Hindlimb muscle (tissue), 1 donor: ENCODE results near the gene POC1A. TPM values are rescaled to one million over a fixed set of nuclear protein-coding genes. Genes with fewer than 3 reads are reported as not detected.

Experiments
- DNase-seq: peaks from one replicate; pipeline ENCODE4 v3.0.0-alpha.2; 2013
- polyA plus RNA-seq: library from polyadenylated mRNA; unstranded; fragments of 120-200 nt; gene quantifications from one replicate; pipeline ENCODE4 v1.2.1, GENCODE V29; 2013; ENCODE audit not compliant: insufficient read length

The POC1A gene
- polyA plus RNA-seq, 1 donor = 4.2 TPM

DNA sequence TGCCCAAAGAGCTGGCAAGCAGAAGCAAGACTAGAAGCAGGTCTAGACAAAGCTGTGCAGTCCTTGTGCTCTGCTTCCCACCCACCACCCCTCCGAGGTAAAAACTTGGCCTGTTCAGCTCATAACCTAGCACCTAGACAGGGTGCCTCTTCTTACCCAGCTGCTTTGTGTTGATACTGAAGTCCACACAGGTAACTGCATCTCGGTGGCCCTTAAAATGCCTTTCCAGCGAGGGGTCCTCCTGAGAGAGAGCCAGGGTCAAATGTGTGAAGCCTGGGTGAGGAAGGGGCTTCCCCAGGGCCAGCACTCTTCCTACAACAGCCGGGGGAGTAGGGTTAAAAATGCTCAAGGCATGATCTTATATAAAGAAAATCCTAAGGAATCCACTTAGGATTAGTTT lies 3.4 kb downstream of the POC1A start:
- no peak for DNase-seq

DNA sequence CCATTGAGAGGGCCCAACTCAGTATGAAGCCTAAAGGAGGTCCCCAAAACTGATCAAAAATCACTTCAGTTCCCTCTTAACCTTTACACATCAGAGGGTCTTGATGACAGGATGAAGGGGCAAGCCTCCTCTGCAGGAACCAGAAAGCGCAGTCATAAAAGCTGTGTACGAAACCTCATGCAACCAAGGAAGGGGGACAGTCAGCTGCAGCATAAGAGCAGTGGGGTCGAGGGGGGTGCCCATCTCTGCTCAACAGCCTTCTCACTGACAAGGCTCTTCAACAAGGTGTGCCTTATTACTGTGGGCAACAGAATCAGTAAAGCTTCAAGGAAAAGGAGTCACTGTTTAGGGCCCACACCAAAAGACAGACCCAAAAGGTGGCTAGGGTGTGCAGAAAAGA lies 3.9 kb downstream of the POC1A start:
- DNase-seq = no peak

DNA sequence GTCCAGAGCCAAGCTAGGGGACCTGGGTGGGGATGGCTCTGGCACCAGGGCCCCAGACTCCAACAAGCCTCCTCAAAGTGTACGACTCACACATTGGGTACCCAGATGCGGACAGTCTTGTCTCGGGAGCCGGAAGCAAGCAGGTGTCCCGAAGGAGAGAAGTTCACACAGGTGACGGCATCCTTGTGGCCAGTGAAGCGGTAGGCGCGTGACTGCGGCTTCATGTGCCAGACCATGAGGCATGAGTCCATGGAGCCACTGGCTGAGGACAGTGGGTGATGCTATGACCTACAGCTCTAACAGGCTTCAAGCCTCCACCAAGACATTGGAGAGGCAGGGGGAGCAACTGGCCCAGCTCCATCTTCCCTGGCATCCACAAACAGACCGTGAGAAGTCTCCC lies 4.5 kb downstream of the POC1A start:
- no peak for DNase-seq

DNA sequence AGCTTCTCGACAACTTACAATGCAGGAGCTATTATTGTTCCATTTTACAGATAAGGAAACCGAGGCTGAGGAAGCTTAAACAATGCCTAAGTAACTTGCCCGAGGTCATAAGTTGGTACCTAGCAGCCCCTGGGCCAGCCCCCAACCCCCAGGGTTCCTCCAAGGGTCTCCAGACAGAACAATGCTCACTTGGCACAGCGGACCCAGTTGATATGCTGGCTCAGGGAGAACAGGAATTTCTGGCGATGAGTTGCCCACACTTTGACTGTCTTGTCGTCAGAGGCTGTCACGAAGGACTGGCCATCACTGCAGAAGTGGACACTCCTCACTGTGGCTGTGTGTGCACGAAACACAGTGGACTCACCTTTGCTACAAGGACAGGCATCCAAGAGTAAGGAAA lies 5.2 kb downstream of the POC1A start:
- no peak for DNase-seq

DNA sequence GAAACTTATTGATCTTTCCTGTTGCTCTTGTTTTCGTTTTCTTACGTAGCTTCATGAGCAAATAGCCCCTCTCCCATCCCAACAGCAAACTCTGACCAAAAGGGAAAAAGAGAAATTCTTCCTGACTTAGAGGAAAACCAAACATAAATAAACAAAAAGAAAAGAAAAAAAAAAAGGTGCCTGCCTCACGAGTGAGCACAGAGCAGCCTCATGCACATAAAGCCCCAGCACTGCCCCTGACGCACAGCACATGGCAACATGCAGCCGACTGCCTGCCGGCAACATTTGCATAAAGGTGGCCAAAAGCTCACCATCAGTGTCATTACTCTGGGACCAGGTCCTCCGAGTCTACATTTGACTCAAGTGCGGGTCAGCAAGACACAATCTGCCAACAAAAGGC lies 6.4 kb downstream of the POC1A start:
- no peak for DNase-seq

DNA sequence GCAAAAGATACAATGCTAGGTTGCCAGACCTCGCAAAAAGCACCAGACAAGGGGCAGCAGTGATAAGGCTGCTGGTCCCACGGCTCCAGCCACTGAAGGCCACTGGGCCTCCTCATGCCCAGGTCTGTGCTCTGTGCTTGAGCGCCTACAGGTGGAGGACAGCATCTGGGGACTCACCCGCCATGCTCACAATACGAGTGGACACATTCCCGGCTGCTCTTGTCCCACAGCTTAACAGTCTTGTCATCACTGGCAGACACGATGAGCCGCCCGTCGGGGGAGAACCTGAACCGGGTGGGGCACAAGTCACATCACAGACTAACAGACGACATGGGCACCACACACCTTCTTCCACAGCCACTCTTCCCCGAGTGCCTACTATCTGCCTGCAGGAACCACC lies 7.4 kb downstream of the POC1A start:
- no peak for DNase-seq

DNA sequence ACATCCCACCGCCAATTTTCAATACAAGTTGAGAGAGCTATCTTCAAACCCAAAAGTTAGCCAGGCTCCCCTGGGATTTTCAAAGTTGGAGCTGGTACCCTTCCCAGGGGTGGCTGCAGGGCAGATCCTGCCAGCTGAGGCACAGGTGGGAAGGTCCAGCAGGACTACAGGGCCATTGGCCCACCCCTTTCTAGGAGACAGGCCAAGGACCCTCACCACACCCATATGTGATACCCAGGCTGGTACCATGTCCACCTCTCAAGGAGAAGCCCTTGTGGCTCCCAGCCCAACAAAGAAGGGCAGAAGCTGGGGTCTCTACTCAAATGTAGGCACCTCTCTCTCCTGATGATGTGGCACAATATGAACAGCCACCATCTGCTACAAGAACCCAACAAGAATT lies 8.0 kb downstream of the POC1A start:
- DNase-seq = no peak

DNA sequence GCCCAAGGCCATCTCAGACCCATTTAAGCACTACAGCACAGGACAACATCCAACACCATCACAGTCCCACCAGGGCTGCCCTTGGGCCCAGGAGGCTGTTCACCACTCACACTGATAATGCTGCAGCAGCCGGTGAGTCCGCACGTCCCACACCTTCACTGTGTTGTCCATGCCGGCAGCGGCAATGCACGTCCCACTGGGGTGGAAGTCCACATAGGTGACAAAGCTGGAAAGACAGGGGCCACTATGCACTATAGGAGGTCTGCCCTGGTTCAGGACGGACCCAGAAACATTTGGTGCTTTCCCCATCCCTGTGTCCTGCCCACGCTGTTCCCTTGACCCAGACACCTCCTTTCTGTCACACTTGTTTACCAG lies 8.5 kb downstream of the POC1A start:
- DNase-seq = no peak

DNA sequence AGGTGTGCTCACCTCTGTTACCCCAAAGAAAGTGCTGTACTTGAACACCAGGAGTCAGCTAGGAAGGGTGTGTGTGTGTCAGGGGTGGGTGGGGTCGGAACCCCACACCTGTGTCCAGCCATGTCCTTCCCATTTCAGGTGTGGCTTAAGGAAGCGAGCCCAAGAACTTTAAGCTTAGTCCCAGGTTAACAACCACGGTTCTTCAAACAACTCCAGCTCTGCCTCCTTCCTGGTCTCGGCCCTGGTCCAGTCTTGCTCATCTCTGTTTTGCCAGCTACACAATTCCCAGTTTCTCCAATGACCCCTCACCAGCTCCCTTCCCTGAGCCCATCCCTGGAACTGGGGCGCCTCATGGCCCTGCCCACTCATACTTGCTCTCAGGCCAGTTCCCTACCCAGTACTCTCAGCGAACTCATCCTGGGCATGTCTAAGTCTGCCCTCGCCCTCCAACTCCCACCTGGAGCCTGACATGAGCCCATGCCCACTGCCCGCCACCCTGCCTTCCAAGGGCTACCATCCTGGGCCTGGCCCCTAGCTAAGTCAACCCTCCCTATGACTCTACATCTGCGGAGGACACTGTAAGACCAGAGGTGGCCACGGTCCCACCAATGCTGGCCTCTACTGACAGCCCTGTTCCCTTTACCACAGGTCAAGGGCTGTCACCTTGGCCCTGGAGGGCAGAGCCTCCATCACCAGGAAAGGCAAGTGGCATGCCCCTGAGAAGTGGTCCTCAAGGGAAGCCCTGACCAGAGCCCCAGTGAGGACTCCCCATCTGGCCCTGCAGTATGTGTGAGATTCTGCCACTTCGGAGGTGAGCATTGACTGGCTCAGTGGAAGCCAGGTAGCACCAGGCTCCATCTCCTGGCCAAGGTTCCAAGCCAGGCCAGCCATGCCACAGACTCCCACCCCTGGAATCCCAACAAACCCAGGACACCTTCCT lies 9.2 kb downstream of the POC1A start:
- no peak for DNase-seq

DNA sequence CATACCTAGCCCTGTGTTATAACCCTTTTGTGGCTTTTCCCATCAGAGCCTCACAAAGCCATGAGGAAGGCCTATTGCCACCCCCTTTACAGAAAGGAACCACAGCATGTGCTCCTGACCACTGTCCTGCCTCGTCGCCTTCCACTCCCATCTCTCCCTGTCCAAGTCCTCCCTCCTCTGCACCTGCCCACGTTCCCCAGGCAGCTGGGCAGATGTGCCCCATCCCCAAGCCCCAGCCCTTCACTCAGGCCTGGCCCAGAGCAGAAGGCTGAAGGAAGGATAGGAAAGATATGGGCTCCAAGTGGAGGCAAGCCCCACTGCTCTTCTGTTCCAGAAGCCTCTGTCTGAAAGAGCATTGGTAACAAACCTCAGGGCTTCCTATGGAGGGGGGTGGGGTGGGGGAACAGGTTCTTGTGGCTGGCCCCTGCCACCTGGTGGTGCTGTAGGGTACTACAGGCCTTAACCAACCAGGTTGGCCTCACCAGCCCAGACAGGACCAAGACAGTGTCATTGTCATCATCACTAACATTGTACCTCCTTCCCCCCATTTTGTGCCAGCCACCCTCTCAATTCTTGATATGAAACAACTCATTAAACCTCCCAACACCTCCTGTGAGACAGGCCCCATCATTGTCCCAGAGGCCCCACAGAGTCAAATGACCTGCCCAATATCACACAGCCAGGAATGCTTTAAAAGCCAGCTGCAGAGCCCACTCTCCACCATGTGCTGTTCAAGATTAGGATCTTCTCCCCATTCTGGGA lies 10.0 kb downstream of the POC1A start:
- DNase-seq = peak; percentile 81

DNA sequence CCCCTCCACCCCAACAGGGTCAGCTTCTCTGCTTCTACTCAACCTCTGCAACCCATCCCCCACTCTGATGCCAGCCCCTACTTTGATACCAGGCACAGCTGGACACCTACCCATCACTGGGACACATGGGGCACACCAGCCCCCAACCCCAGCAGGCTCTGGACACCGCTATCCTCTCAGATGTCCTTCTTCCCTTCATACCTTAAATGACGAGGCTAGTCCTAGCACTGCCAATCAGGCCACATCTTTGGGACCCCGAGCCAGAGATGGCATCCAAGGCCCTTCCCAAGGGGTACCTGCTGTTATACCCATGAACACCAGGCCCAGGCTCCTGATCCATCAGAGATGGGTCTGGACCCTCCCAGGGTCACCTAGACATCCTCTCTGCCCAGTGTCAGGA lies 10.6 kb downstream of the POC1A start:
- no peak for DNase-seq

DNA sequence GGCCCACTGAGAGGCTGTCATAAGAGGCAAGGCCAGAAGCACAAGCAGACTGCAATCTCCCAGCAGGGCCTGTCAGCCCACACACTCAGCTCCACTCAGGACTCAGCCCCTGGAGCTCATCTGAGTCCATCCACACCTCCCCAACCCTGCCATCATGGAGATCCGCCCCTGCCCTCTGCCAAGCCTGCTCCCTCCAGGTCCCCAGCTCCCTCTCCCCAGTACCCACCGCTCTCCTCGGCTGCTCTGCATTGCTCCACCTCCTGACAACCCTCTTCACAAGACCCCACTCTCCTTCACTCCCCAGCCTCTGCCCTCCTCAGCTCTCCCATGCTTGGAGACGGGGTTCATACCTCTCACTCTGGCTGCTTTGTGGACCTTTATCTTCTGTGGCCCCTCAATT lies 11.1 kb downstream of the POC1A start:
- DNase-seq = no peak

DNA sequence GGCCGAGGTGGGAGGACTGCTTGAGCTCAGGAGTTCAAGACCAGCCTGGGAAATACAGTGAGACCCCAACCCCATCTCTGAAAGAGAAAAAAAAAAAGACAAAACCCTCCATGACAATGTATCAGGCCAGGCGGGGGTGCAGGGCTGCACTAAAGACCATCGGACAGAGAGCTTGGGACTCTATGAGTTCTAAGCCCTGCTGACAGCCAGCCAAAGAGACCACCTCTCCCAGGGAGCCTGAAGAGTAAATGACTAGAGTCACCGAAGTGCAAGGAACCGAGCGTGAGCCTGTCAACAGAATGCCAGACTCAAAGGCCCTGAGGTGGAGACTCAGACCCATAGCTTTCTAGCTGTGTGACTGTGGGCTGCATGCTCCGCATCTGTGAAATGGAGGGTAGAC lies 12.5 kb downstream of the POC1A start:
- DNase-seq = no peak

DNA sequence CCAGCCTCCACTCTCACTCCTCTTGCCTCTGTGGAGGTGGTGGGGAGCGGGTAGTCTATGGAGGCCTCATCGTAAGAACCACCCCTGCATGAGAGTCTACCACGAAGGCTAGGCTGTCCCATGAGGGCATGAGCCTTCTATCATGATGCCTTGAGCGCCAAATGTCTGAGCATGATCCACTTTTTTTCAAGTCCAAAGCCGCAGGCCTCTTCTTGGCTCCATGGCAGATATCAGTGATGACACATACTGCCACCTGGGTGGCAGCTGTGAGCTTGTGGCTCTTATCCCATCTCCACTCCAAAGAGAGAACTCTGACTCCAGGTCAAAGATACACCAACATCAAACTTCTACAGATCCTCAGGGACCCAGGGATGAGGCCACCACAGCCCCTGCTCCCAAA lies 13.5 kb downstream of the POC1A start:
- no peak for DNase-seq

DNA sequence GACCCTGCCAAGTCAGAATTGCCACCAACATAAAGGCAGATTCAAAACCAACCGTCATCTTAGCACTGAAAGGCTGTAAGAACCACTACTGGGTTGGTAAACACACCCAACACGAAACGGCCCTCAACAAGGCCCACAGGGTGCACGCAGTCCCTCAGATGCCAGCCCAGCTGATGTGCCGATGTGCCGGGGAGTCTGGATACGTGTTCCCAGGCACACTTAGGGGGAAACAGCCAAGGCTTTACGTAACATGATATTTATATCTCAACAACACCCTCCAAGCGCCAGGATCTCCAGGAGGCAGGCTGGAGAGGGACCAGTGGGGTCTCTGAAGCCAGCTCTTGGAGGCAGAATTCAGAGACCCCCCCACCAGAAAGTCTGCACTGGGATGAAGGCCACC lies 14.2 kb downstream of the POC1A start:
- no peak for DNase-seq

DNA sequence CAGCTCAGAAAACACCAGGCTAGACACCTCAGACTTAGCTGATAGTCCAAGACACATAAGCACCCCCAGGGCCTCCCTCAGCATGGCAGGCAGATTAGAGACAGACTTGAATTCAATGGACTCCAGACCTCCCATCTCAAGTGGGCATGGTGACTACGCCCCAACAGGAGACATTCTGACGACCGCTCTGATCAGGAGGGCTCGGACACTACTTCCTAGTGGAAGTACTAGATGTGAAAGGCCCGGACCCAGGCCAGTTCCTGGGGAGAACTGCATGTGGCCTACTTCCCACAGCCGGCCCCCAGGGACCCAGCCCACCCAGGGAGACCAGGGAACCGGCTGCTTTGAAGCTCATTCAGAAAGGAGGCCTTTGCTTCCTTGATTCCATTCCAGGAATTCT lies 16.9 kb downstream of the POC1A start:
- no peak for DNase-seq

DNA sequence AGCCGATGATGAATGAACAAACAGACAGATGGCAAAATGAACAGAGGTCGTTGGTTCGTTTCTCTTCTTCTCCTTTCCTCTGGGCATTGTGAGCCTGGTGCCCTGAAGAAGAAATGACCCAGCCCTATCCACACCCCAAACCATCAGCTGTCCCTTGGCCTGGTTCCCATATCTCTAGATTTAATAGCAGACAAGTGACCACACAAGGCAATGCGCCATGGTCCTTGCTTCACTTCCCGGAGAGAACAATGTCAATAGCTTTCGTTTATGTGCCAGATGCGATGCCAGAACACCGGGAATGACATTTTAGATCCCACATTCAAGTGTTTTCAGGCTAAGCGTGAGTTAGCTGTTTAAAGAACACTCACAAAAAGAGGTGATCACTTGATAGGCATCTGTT lies 17.7 kb downstream of the POC1A start:
- DNase-seq = no peak

DNA sequence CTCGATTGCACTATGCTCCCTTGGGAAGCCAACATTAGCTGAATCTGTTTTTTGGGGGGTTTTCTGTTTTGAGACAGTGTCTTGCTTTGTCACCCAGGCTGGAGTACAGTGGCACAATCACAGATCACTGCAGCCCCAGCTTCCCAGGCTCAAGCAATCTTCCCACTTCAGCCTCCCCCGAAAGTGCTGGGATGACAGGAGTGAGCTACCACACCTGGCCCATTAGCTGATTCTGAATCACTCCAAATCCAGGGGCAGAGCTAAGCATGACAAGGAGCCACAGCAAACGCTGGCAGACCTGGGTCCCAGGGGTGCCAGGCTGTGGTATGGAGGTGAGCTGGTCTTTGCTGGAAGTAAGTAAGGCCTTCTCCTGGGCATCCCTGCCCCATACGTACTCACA lies 18.9 kb downstream of the POC1A start:
- no peak for DNase-seq

DNA sequence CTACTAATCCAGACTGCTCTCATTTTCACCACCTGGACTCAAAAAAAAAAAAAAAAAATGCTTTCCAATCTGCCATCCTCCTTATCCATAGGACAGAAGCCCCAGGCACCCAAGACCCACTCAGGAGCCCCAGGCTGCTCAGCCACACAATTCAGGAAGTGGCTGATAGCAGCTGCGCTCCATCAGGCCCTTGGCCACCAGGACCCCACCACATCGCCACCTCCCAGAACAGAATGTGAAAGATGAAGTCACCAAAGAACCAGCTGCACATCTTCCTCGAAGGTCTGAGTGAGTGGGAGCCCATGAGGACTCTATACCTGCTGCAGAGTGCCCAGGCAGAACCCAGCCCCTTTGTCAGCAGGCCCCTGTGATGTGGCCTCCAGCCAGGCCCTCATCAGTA lies 19.5 kb downstream of the POC1A start:
- no peak for DNase-seq

DNA sequence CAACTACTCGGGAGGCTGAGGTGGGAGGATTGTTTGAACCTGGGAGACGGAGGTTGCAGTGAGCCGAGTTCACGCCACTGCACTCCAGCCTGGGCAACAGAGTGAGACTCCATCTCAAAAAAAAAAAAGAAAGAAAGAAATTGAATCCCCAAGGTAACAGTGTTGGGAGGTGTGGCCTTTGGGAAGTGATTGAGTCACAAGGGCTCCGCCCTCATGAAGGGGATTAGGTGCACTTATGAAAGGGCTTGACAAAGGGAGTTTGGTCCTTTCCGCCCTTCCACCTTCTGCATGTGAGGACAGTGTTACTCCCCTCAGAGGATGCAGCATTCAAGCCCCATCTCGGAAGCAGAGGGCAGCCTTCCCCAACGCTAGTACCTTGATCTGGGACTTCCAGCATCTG lies 21.3 kb downstream of the POC1A start:
- no peak for DNase-seq

DNA sequence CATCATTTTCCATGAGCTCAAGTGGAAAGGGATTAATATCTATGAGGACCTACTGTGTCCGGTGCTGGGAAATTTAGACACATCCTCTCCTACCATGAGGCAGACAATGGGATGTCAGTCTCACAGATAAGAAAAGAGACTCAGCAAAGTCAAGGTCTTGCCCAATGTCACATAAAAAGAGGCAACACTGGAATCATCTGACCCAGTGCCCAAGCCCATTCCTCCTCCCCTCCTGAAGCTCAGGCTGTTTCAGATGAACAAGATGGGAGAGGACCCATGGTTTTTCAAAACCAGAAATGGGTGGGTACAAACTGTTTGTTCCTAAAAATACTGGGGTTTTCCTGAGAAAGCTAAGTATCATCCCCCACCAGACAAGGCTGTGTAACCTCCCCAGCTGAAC lies 22.2 kb downstream of the POC1A start:
- no peak for DNase-seq

DNA sequence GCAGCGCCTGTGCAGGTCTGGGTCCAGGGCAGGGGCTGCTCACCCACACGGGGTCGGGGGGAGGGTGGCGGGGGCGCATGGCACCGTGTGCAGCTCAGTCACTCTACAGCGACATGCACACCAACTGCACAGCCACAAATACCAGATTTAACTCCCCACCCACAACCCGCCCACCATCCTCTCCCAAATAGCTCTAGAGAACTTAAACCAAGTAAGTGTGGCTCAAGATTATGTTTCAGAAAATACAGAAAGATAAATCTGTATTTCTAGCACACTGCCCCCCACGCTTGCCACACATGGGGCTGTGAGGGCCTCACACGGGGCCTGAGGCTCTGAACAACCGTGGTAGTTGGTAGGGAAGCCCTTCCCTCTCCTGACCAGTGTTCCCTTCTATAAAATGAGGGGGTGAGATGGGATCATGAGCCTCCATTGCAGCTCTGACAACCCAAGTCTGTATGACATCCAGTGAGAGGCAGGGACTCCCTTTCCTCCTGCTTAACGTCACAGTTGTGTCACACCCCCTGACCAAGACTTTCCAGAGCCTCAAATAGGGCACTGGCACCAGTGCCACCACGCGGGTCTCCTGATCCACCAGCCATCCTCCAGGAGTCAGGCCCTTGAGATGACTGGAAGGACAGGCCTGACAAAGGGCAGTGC lies 23.1 kb downstream of the POC1A start:
- DNase-seq = no peak

DNA sequence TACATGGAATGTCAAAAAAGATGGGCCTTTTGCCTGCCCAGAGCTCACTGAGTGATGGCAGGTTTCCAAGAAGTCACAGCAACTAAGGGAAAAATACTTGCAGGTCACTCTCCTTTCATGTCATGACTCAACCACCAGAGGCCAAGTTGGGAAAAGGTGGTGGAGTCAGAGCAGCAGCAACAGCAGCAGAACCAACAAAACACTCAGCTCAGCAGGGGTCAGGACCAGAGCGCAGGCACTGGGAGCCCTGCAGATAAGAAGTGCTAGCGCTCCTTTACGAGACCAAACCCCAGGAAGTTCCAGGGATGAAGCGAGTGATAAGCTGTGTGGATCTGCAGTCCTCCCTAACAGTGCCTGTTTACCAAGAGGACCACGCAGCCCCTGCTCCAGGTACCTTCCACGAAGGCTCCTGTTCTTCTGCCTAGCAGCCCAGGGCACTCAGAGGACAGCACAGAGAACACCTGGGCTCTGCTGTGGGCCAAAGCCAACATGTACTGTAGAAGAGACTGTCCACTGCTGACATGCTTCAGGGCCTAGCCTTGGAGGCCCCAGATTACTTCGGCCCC lies 26.0 kb downstream of the POC1A start:
- DNase-seq = no peak
